MCF 10A (cell line): Measurements from ENCODE around the gene TERT. TPM values are rescaled to one million over a fixed set of nuclear protein-coding genes. Genes with fewer than 3 reads are reported as not detected.

Experiments used
- BruUV-seq: library from RNA; stranded (reverse); fragments of 400-500 nt; replicated peaks from 2 replicates; lab custom pipeline; 2021; lab: Mats Ljungman, UMichigan
- CTCF ChIA-PET: fragments of 300-600 bp; sonication (Branson Sonifier 250); formaldehyde crosslinking; extraction: SDS; loops from one replicate; lab custom pipeline; 2021; ENCODE audit warnings: antibody characterized with exemption, inconsistent platforms; lab: Yijun Ruan, JAX
- POLR2A ChIA-PET: fragments of 300-600, 350-650 bp; sonication (Branson Sonifier 250); formaldehyde crosslinking; extraction: SDS; loops from one replicate; lab custom pipeline; 2020; ENCODE audit warnings: antibody characterized with exemption, inconsistent platforms; lab: Yijun Ruan, JAX
- DNase-seq: peaks from one replicate; pipeline ENCODE4 v3.0.0-alpha.2; 2018; ENCODE audit not compliant: unreplicated experiment
- H3K27ac Mint-ChIP-seq: one replicate; pipeline ENCODE4 v1.8.0; 2022; ENCODE audit warnings: mild to moderate bottlenecking, low read depth, mixed read lengths; ENCODE audit not compliant: unreplicated experiment
- H3K27me3 Mint-ChIP-seq: one replicate; pipeline ENCODE4 v1.8.0; 2022; ENCODE audit warnings: mixed read lengths; ENCODE audit not compliant: insufficient read depth, unreplicated experiment
- H3K36me3 Mint-ChIP-seq: one replicate; pipeline ENCODE4 v1.8.0; 2022; ENCODE audit warnings: mild to moderate bottlenecking, moderate library complexity, mixed read lengths; ENCODE audit not compliant: insufficient read depth, unreplicated experiment
- H3K4me1 Mint-ChIP-seq: one replicate; pipeline ENCODE4 v1.8.0; 2022; ENCODE audit warnings: mixed read lengths; ENCODE audit not compliant: insufficient read depth, unreplicated experiment
- H3K4me3 Mint-ChIP-seq: one replicate; pipeline ENCODE4 v1.8.0; 2022; ENCODE audit warnings: mild to moderate bottlenecking, moderate library complexity, mixed read lengths; ENCODE audit not compliant: unreplicated experiment
- H3K9me3 Mint-ChIP-seq: one replicate; pipeline ENCODE4 v1.8.0; 2022; ENCODE audit warnings: mixed read lengths; ENCODE audit not compliant: unreplicated experiment
- CTCF ChIP-seq: fragments of 200-600 bp; IDR thresholded peaks from one replicate; pipeline ENCODE4 v1.8.0; 2022; ENCODE audit warnings: antibody characterized with exemption, mild to moderate bottlenecking; ENCODE audit not compliant: unreplicated experiment
- intact Hi-C: fragments of 100-400 bp; cut with micrococcal nuclease; formaldehyde crosslinking; loops from 2 replicates; pipeline ENCODE4 v1.14.1; 2022
- total RNA-seq: library from RNA; stranded (reverse); gene quantifications from 2 replicates; pipeline ENCODE4 v1.2.3, GENCODE V29; 2022

Gene TERT
- total RNA-seq, 1 experiment from 2014 or later, result 0.16 TPM

- intact Hi-C loops, result loop anchor here (10.0 kb wide), 1 partner anchor 138 kb away; the partner anchor contains the start of gene CLPTM1L
- Mint-ChIP-seq H3K27me3 (peaks cover 38% of the 10 kb centered on the region), H3K9me3 (no peaks in the 10 kb centered on the region), H3K4me3 (no peak overlapping the region), H3K4me1 (no peaks in the 10 kb centered on the region), H3K36me3 (no peaks in the 10 kb centered on the region), H3K27ac (no peak overlapping the region)
- TF ChIP-seq CTCF, result no peak
- DNase-seq, result no peak
- ChIA-PET CTCF (interaction anchor here (1.2 kb wide), 1 partner anchor 124 kb away, joined by 3 read pairs; no protein-coding TSS in a partner anchor), POLR2A (no interaction called here)
- no TSS peak for BruUV-seq
Observed at GRCh38 chr5:1206521-1207412, 88.1 kb downstream of the TERT start.

DNA sequence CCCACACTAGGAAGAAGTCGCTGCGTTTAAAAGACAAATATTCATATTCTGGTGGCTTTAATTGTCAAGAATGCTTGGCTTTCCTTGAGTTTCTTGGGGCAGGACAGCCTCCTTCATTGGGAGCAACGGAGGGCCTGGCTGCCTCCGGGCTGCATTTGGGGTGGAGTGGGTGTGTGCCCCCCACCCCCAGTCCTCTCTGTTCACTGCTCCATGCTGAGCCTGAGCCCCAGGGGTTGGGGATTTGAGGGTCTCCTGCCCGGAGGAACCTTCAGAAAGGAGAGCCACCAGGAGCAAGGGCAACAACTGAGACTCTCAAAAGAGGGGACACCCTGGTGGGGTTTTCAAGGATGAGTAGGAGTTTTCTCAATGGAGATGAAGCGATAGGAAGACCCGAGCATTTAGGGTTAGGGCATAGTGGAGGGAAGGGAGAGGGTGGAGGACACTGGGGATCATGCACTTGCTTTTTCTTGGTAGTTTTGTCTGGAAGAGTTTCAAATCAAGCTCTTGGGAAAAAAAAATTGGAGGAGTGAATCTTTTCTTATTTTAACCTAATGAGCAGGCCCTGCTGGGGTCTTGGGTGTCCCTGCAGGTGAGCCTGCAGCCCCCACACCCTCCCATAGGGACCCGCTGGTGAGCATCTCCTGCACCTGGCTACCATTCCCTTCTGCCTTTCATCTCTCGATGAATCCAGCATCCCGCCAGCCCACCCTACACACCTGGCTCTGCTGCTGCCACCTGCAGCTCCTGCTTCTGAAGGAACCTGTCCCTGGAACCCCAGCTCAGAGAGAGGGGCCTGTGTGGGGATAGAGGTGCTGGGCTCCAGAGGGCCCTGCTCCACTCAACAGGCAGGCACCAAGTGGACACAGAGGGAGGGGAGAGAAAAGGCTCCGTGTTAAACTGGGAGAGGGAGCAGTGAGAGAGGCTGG, 89.3 kb downstream of the TERT start:
- H3K4me3 Mint-ChIP-seq, result no peak overlapping the region
- CTCF ChIA-PET, result interaction anchor here (0.6 to 1.0 kb wide), 2 partner anchors 11 to 437 kb away, joined by 3 to 7 read pairs; no protein-coding TSS in a partner anchor
- no peak for TF ChIP-seq CTCF
- POLR2A ChIA-PET, result interaction anchor here (0.7 kb wide), 1 partner anchor 72 kb away, joined by 3 read pairs; no protein-coding TSS in a partner anchor
- peaks cover 38% of the 10 kb centered on the region for H3K27me3 Mint-ChIP-seq
- no peaks in the 10 kb centered on the region for H3K4me1 Mint-ChIP-seq
- H3K27ac Mint-ChIP-seq, result no peak overlapping the region
- BruUV-seq, result no TSS peak
- intact Hi-C loops, result loop anchor here (10.0 kb wide), 1 partner anchor 139 kb away; the partner anchor contains the start of gene CLPTM1L
- no peaks in the 10 kb centered on the region for H3K36me3 Mint-ChIP-seq
- no peak for DNase-seq
- H3K9me3 Mint-ChIP-seq, result no peaks in the 10 kb centered on the region

DNA sequence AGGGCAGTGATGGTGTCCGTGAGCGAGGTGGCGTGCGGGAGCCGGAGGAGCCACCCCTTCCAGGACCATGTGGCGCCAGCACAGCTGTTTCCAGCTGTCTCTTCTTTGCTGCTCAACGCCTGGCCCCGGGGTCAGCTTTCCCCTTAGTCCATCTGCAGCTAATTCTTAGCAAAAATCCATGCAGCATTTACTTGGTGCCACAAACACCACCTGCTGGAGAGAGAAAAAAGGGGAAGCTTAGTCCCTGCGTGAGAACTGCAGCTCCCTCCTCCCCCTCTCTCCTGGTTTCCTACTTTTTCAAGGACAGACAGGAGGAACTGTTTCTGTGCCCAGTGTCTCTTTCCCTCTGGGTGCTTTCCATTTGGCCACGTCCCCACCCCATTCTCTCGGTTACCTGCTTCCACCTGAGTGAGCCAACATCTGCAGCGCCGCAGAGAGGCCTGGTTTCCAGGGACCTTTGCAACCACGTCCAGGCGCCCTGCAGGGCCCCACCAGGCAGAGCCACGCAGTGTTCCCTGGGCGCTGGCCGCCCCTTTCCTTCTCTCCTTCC, 90.1 kb downstream of the TERT start:
- intact Hi-C loops, result loop anchor here (10.0 kb wide), 1 partner anchor 140 kb away; the partner anchor contains the start of gene CLPTM1L
- no peaks in the 10 kb centered on the region for H3K36me3 Mint-ChIP-seq
- no peaks in the 10 kb centered on the region for H3K9me3 Mint-ChIP-seq
- no peak overlapping the region for H3K4me3 Mint-ChIP-seq
- peaks cover 38% of the 10 kb centered on the region for H3K27me3 Mint-ChIP-seq
- no peak for DNase-seq
- H3K27ac Mint-ChIP-seq, result no peak overlapping the region
- H3K4me1 Mint-ChIP-seq, result no peaks in the 10 kb centered on the region
- BruUV-seq, result no TSS peak
- POLR2A ChIA-PET, result no interaction called here
- TF ChIP-seq CTCF, result no peak
- CTCF ChIA-PET, result interaction anchor here (0.6 to 0.7 kb wide), 4 partner anchors 220 to 437 kb away, joined by 3 read pairs; no protein-coding TSS in a partner anchor
